ENCODE measurements around the gene TBX15.

The TBX15 gene

DNA sequence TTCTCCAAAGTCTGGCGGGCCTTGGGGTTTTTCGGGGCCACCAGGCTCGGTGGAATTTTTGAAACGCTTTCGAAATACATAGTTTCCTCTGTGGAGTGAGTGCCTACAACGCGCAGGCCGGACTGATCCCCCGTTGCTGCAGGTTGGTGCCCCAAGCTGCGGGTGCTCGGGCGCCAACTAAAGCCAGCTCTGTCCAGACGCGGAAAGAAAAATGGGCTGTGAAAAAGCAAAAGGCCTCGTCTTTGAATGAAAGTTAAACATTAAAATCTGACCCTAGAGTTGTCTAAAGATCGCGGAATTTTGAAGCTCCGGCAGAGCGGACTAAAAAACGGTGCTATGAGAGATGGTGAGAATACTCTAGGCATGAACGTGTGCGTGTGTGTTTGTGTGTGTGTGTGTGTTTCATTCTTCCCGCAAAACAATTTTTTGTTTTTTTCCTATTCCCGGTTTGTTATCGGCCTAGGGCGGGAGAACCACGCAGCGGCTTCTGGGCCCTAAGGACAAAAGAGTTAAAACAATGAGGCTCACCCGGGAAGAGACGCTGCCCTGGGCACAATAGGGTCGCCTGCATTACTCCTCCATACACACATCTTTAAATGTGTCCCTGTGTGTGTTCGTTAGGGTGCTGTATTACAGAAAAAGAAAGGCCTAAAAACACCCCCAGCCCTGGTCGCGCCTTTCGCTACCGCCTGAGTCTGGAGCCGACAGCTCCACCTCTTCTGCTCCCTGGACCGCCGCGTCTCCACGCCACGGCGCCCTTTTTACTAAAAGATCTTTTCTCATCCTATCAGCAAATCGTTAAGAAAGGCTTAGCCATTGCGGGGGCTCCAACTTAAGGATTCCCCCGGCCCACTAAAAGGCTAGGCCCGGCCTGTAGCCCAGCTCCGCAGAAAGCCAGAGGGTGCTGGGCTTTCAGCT lies 3.2 kb downstream of the TBX15 start:
- no peak for DNase-seq
- peaks cover 0 to 36% (median 31%) of the 10 kb centered on the region in 4 experiments for H3K4me1 ChIP-seq (ENCODE audit: control extremely low read depth in 1 of 4, control insufficient read depth in 4 of 4, insufficient read depth in 4 of 4, low read length in 3 of 4)
- no peak overlapping the region for H3K27ac ChIP-seq (ENCODE audit: insufficient read depth in 1 of 2, low read depth in 1 of 2, low read length in 2 of 2, poor library complexity in 1 of 2, severe bottlenecking in 2 of 2)
- peaks cover 0 to 18% (median 0%) of the 10 kb centered on the region in 5 experiments for H3K9me3 ChIP-seq (ENCODE audit: control extremely low read depth in 1 of 5, control insufficient read depth in 4 of 5, insufficient read depth in 2 of 5, low read depth in 1 of 5, low read length in 4 of 5)
- WGBS (ENCODE audit: insufficient coverage), result 4% methylated on average over 33 of the region's 48 CpGs
- H3K4me3 ChIP-seq (ENCODE audit: control insufficient read depth in 1 of 7, extremely low read depth in 1 of 7, insufficient read depth in 4 of 7, low read depth in 2 of 7, low read length in 6 of 7), result peak overlapping the region in 3 of 7 experiments; percentile 36 to 46 (median 45)
- ChIA-PET POLR2A (no interaction called here), CTCF (interaction anchor here (0.6 to 3.4 kb wide), 10 partner anchors 9 to 831 kb away, joined by 3 to 11 read pairs (median 4); no protein-coding TSS in a partner anchor)
- H3K27me3 ChIP-seq (replicated peaks in 2 of 5; ENCODE audit: control insufficient read depth in 4 of 5, insufficient read depth in 5 of 5, low read length in 4 of 5), result peaks cover 29 to 100% (median 63%) of the 10 kb centered on the region in 5 experiments
- H3K36me3 ChIP-seq (ENCODE audit: control insufficient read depth in 4 of 4, insufficient read depth in 4 of 4, low read length in 3 of 4), result no peaks in the 10 kb centered on the region

DNA sequence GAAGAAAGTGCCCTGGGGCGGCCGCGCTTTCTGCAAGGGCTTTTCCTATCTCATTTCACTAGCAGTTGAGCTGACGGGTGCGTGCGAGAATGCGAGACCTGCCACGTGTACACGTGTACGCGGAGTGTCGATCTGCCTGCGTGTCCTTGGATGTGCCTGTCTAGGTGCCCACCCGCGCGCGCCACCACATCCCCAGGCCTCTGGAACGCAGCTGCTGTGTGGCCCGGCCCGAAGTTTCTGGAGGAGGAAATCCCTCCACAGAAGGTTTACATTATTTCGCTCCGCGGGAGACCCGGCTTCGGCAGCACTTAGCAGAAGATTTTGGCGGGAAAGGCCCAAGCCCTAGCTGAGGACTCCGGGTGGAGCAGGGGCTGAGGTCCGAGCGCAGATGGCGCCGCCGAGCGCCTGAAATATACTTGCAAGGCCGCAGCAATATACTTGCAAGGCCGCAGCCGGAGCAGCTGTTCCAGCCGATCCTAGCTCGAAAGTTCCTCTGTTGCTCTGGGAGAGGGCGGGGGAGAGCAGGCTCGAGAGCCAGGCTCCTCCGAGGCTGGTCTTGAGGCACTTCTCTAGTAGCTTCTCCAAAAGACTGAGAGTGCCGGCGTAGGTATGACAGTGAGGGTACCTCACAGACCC lies 3.9 kb downstream of the TBX15 start:
- peaks cover 0 to 18% (median 0%) of the 10 kb centered on the region in 5 experiments for H3K9me3 ChIP-seq (ENCODE audit: control extremely low read depth in 1 of 5, control insufficient read depth in 4 of 5, insufficient read depth in 2 of 5, low read depth in 1 of 5, low read length in 4 of 5)
- peak in 2 of 3 donors; percentile 58 to 62 for DNase-seq
- 6% methylated on average over 40 of the region's 43 CpGs for WGBS (ENCODE audit: insufficient coverage)
- H3K27me3 ChIP-seq (replicated peaks in 2 of 5; ENCODE audit: control insufficient read depth in 4 of 5, insufficient read depth in 5 of 5, low read length in 4 of 5), result peaks cover 30 to 100% (median 62%) of the 10 kb centered on the region in 5 experiments
- peaks cover 0 to 36% (median 27%) of the 10 kb centered on the region in 4 experiments for H3K4me1 ChIP-seq (ENCODE audit: control extremely low read depth in 1 of 4, control insufficient read depth in 4 of 4, insufficient read depth in 4 of 4, low read length in 3 of 4)
- POLR2A ChIA-PET, result no interaction called here
- CTCF ChIA-PET, result interaction anchor here (0.9 to 1.1 kb wide), 3 partner anchors 22 to 830 kb away, joined by 3 to 6 read pairs (median 3); no protein-coding TSS in a partner anchor
- H3K27ac ChIP-seq (ENCODE audit: insufficient read depth in 1 of 2, low read depth in 1 of 2, low read length in 2 of 2, poor library complexity in 1 of 2, severe bottlenecking in 2 of 2), result no peak overlapping the region
- peak overlapping the region in 3 of 7 experiments; percentile 36 to 46 (median 45) for H3K4me3 ChIP-seq (ENCODE audit: control insufficient read depth in 1 of 7, extremely low read depth in 1 of 7, insufficient read depth in 4 of 7, low read depth in 2 of 7, low read length in 6 of 7)
- no peaks in the 10 kb centered on the region for H3K36me3 ChIP-seq (ENCODE audit: control insufficient read depth in 4 of 4, insufficient read depth in 4 of 4, low read length in 3 of 4)

DNA sequence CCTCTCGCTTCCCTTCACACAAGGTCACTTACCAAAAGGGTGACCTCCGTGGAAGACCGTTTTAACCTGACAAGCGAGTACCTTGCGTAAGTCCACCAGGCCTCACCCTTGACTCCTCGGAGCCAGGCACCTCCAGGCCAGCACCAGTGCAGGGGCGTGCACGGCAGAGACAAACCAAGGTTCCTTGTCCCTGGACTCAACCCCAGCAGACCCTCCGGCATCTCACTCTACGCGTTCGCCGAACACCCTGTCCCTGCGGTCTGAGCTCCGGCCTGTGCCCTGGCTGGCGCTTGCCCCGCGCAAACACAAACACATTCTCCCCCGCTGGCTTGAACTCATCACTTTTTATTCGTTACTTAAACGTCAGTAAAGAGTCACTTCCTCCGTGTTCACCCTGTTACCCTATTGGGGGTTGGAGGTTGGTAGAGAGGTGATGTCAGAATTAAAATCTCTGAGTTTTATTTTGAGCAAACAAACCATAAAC lies 4.5 kb downstream of the TBX15 start:
- no peak overlapping the region for H3K27ac ChIP-seq (ENCODE audit: insufficient read depth in 1 of 2, low read depth in 1 of 2, low read length in 2 of 2, poor library complexity in 1 of 2, severe bottlenecking in 2 of 2)
- ChIA-PET POLR2A (no interaction called here), CTCF (interaction anchor here (1.0 kb wide), 1 partner anchor 33 kb away, joined by 3 read pairs; no protein-coding TSS in a partner anchor)
- DNase-seq, result no peak
- WGBS (ENCODE audit: insufficient coverage), result 24% methylated on average over 10 of the region's 22 CpGs
- no peaks in the 10 kb centered on the region for H3K36me3 ChIP-seq (ENCODE audit: control insufficient read depth in 4 of 4, insufficient read depth in 4 of 4, low read length in 3 of 4)
- H3K4me1 ChIP-seq (ENCODE audit: control extremely low read depth in 1 of 4, control insufficient read depth in 4 of 4, insufficient read depth in 4 of 4, low read length in 3 of 4), result peaks cover 0 to 34% (median 23%) of the 10 kb centered on the region in 4 experiments
- H3K9me3 ChIP-seq (ENCODE audit: control extremely low read depth in 1 of 5, control insufficient read depth in 4 of 5, insufficient read depth in 2 of 5, low read depth in 1 of 5, low read length in 4 of 5), result peaks cover 0 to 18% (median 0%) of the 10 kb centered on the region in 5 experiments
- H3K27me3 ChIP-seq (replicated peaks in 2 of 5; ENCODE audit: control insufficient read depth in 4 of 5, insufficient read depth in 5 of 5, low read length in 4 of 5), result peaks cover 29 to 100% (median 61%) of the 10 kb centered on the region in 5 experiments
- no peak overlapping the region for H3K4me3 ChIP-seq (ENCODE audit: control insufficient read depth in 1 of 7, extremely low read depth in 1 of 7, insufficient read depth in 4 of 7, low read depth in 2 of 7, low read length in 6 of 7)

DNA sequence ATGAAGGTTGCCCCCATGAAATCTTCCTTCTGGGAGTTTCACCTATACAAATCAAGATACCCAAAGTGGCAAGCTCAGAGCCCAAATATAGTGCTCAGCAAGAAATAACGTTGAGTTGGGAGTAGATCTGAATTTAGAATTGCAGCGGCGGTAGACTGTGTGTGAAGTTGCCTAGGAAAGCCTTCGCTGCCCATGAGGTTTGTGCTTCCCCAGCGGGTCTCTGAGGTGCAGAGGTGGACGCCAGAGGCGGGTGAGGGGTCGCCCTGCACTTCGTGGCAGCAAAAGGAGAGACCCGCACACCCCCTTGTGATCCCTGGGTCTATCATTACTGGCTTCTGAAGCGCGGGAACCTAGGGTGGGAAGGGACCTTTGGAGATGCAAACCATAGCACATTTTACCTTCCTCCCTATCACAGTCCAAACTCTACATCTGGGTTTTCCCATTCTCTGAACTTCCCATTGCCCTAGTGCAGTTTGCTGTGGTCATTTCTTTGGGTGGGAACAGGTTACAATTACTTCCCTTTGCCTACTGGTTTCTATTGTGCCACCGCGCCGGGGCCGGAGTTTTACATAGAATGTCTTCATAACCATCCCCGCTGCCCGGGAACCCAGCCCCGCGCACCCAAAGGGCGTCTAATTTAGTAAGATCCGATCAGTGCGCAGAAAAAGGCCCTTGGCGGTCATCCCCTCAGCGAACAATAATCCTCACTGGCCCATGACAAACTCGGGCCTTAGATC lies 5.2 kb downstream of the TBX15 start:
- peaks cover 25 to 100% (median 58%) of the 10 kb centered on the region in 5 experiments for H3K27me3 ChIP-seq (replicated peaks in 2 of 5; ENCODE audit: control insufficient read depth in 4 of 5, insufficient read depth in 5 of 5, low read length in 4 of 5)
- ChIA-PET POLR2A (no interaction called here), CTCF (no interaction called here)
- peaks cover 0 to 15% (median 0%) of the 10 kb centered on the region in 5 experiments for H3K9me3 ChIP-seq (ENCODE audit: control extremely low read depth in 1 of 5, control insufficient read depth in 4 of 5, insufficient read depth in 2 of 5, low read depth in 1 of 5, low read length in 4 of 5)
- no peak overlapping the region for H3K4me3 ChIP-seq (ENCODE audit: control insufficient read depth in 1 of 7, extremely low read depth in 1 of 7, insufficient read depth in 4 of 7, low read depth in 2 of 7, low read length in 6 of 7)
- no peak for DNase-seq
- H3K36me3 ChIP-seq (ENCODE audit: control insufficient read depth in 4 of 4, insufficient read depth in 4 of 4, low read length in 3 of 4), result no peaks in the 10 kb centered on the region
- H3K27ac ChIP-seq (ENCODE audit: insufficient read depth in 1 of 2, low read depth in 1 of 2, low read length in 2 of 2, poor library complexity in 1 of 2, severe bottlenecking in 2 of 2), result no peak overlapping the region
- WGBS (ENCODE audit: insufficient coverage), result 7% methylated on average over 22 of the region's 26 CpGs
- peaks cover 0 to 34% (median 23%) of the 10 kb centered on the region in 4 experiments for H3K4me1 ChIP-seq (ENCODE audit: control extremely low read depth in 1 of 4, control insufficient read depth in 4 of 4, insufficient read depth in 4 of 4, low read length in 3 of 4)

DNA sequence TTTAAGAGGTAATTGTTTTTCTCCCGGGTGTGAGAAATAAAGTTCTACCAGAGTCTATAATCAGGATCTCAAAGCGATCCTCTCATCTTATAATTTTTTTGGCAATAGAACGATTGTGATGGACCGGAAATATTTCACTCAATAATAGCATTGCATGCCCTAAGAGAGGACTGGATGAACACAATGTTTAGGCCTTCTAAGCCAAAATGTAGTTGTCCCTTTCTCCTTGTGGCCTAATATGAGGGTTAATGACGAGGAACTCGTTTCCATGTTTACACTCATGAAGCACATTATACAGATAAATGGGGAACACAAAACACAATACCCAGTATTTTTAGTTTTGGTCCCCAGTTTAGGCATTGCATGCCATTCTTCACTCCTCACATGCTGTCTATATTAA lies 5.9 kb downstream of the TBX15 start:
- Histone ChIP-seq H3K9me3 (ENCODE audit: control extremely low read depth in 1 of 5, control insufficient read depth in 4 of 5, insufficient read depth in 2 of 5, low read depth in 1 of 5, low read length in 4 of 5) (peaks cover 0 to 15% (median 0%) of the 10 kb centered on the region in 5 experiments), H3K27me3 (replicated peaks in 2 of 5; ENCODE audit: control insufficient read depth in 4 of 5, insufficient read depth in 5 of 5, low read length in 4 of 5) (peaks cover 25 to 100% (median 65%) of the 10 kb centered on the region in 5 experiments), H3K36me3 (ENCODE audit: control insufficient read depth in 4 of 4, insufficient read depth in 4 of 4, low read length in 3 of 4) (no peaks in the 10 kb centered on the region), H3K27ac (ENCODE audit: insufficient read depth in 1 of 2, low read depth in 1 of 2, low read length in 2 of 2, poor library complexity in 1 of 2, severe bottlenecking in 2 of 2) (no peak overlapping the region), H3K4me1 (ENCODE audit: control extremely low read depth in 1 of 4, control insufficient read depth in 4 of 4, insufficient read depth in 4 of 4, low read length in 3 of 4) (peaks cover 0 to 27% (median 17%) of the 10 kb centered on the region in 4 experiments), H3K4me3 (ENCODE audit: control insufficient read depth in 1 of 7, extremely low read depth in 1 of 7, insufficient read depth in 4 of 7, low read depth in 2 of 7, low read length in 6 of 7) (no peak overlapping the region)
- POLR2A ChIA-PET, result no interaction called here
- no peak for DNase-seq
- CTCF ChIA-PET, result interaction anchor here (1.2 to 3.5 kb wide), 2 partner anchors 8 to 26 kb away, joined by 3 to 13 read pairs; no protein-coding TSS in a partner anchor
- WGBS (ENCODE audit: insufficient coverage), result 49% methylated on average over 5 of the region's 6 CpGs

DNA sequence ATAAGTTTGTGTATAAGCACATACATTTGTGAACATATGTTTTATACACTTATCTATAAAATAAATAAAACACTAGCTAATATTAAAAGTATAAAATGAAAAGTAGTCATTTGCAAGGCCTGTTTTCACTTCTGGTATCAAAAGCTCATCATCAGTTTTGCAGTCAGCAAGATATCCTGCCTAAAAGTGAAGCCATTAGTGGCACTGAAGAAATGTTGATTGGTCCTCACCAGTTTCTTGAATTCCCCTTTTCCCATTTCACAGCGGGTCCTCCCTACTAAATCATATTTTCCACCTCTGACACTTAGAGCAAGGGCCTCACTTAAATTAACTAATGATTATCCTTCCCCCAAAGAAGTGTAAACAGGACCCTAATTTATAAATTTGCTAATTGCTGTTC lies 6.7 kb downstream of the TBX15 start:
- no peak for DNase-seq

More for the DNA sequence above, 6.7 kb downstream of the TBX15 start:
- 60% methylated on average over 1 of the region's 1 CpG for WGBS (ENCODE audit: insufficient coverage)
- H3K36me3 ChIP-seq (ENCODE audit: control insufficient read depth in 4 of 4, insufficient read depth in 4 of 4, low read length in 3 of 4), result no peaks in the 10 kb centered on the region
- H3K9me3 ChIP-seq (ENCODE audit: control extremely low read depth in 1 of 5, control insufficient read depth in 4 of 5, insufficient read depth in 2 of 5, low read depth in 1 of 5, low read length in 4 of 5), result peaks cover 0 to 15% (median 0%) of the 10 kb centered on the region in 5 experiments
- ChIA-PET CTCF (interaction anchor here (1.2 to 3.5 kb wide), 2 partner anchors 8 to 27 kb away, joined by 3 to 13 read pairs; no protein-coding TSS in a partner anchor), POLR2A (no interaction called here)
- peaks cover 0 to 21% (median 12%) of the 10 kb centered on the region in 4 experiments for H3K4me1 ChIP-seq (ENCODE audit: control extremely low read depth in 1 of 4, control insufficient read depth in 4 of 4, insufficient read depth in 4 of 4, low read length in 3 of 4)
- H3K4me3 ChIP-seq (ENCODE audit: control insufficient read depth in 1 of 7, extremely low read depth in 1 of 7, insufficient read depth in 4 of 7, low read depth in 2 of 7, low read length in 6 of 7), result no peak overlapping the region
- H3K27ac ChIP-seq (ENCODE audit: insufficient read depth in 1 of 2, low read depth in 1 of 2, low read length in 2 of 2, poor library complexity in 1 of 2, severe bottlenecking in 2 of 2), result no peak overlapping the region
- H3K27me3 ChIP-seq (replicated peaks in 2 of 5; ENCODE audit: control insufficient read depth in 4 of 5, insufficient read depth in 5 of 5, low read length in 4 of 5), result peaks cover 25 to 99% (median 66%) of the 10 kb centered on the region in 5 experiments

Measured in common myeloid progenitor, CD34-positive (primary cell).